Measurements from ENCODE around the gene IGFBP7. TPM values are rescaled to one million over a fixed set of nuclear protein-coding genes. Genes with fewer than 3 reads are reported as not detected.

The IGFBP7 gene
- total and polyA plus RNA-seq, 12 donors, result 98.9 to 1,971 (median 554) TPM

GRCh38 chr4:57074744-57075143, 35.4 kb downstream of the IGFBP7 start:
- DNase-seq, result no peak
- intact Hi-C loops (cut with DNase I), result no loop called here
- no peaks in the 10 kb centered on the region for H3K9me3 ChIP-seq (replicated peaks in 1 of 3)
- peak overlapping the region in 2 of 5 donors; percentile 27 to 32 for H3K27ac ChIP-seq
- no peak overlapping the region for H3K4me3 ChIP-seq
- WGBS, 4 donors, result 12 to 28% (median 23%) methylated on average over 4 of the region's 4 CpGs
- H3K27me3 ChIP-seq, result no peaks in the 10 kb centered on the region
- peaks cover 0 to 9% of the 10 kb centered on the region in 2 donors for H3K4me1 ChIP-seq (replicated peaks in 1 of 2)
- no peaks in the 10 kb centered on the region for H3K36me3 ChIP-seq (replicated peaks in 1 of 2)
- TF ChIP-seq CTCF (IDR thresholded peaks at IDR 0.05) (no peak), POLR2A (IDR thresholded peaks at IDR 0.05) (no peak)

GRCh38 chr4:57073559-57073958, 36.6 kb downstream of the IGFBP7 start:
- H3K4me1 ChIP-seq (replicated peaks in 1 of 2), result peaks cover 0 to 9% of the 10 kb centered on the region in 2 donors
- intact Hi-C loops (cut with DNase I), result no loop called here
- WGBS, 4 donors, result 72 to 79% (median 78%) methylated on average over 5 of the region's 5 CpGs

GRCh38 chr4:57071326-57071725, 38.9 kb downstream of the IGFBP7 start:
- H3K27me3 ChIP-seq, result no peaks in the 10 kb centered on the region
- peak in 4 of 7 donors; percentile 15 to 70 (median 23) for DNase-seq
- peaks cover 0 to 9% of the 10 kb centered on the region in 2 donors for H3K4me1 ChIP-seq (replicated peaks in 1 of 2)
- no peaks in the 10 kb centered on the region for H3K9me3 ChIP-seq (replicated peaks in 1 of 3)
- whole genome bisulfite sequencing, 4 donors, result 41 to 80% (median 64%) methylated on average over 1 to 2 of the region's 2 CpGs
- TF ChIP-seq CTCF (IDR thresholded peaks at IDR 0.05), result no peak
- TF ChIP-seq POLR2A (IDR thresholded peaks at IDR 0.05), result no peak
- no peak overlapping the region for H3K4me3 ChIP-seq
- H3K27ac ChIP-seq, result peak overlapping the region in 2 of 5 donors; percentile 44 to 51
- H3K36me3 ChIP-seq (replicated peaks in 1 of 2), result no peaks in the 10 kb centered on the region
- intact Hi-C loops (cut with DNase I), result no loop called here

More at GRCh38 chr4:57073559-57073958, 36.6 kb downstream of the IGFBP7 start:
- no peaks in the 10 kb centered on the region for H3K27me3 ChIP-seq
- H3K27ac ChIP-seq, result no peak overlapping the region
- no peaks in the 10 kb centered on the region for H3K9me3 ChIP-seq (replicated peaks in 1 of 3)
- DNase-seq, result no peak
- H3K36me3 ChIP-seq (replicated peaks in 1 of 2), result no peaks in the 10 kb centered on the region
- no peak overlapping the region for H3K4me3 ChIP-seq
- TF ChIP-seq POLR2A (IDR thresholded peaks at IDR 0.05) (no peak), CTCF (IDR thresholded peaks at IDR 0.05) (no peak)

GRCh38 chr4:57070461-57070860, 39.7 kb downstream of the IGFBP7 start:
- H3K4me1 ChIP-seq (replicated peaks in 1 of 2), result peaks cover 0 to 9% of the 10 kb centered on the region in 2 donors
- DNase-seq, result no peak
- no peaks in the 10 kb centered on the region for H3K9me3 ChIP-seq (replicated peaks in 1 of 3)
- TF ChIP-seq POLR2A (IDR thresholded peaks at IDR 0.05) (no peak), CTCF (IDR thresholded peaks at IDR 0.05) (no peak)
- H3K27me3 ChIP-seq, result no peaks in the 10 kb centered on the region
- no peaks in the 10 kb centered on the region for H3K36me3 ChIP-seq (replicated peaks in 1 of 2)
- peak overlapping the region in 1 of 5 donors; percentile 51 for H3K27ac ChIP-seq
- 68 to 83% (median 77%) methylated on average over 2 of the region's 2 CpGs for WGBS, 4 donors
- H3K4me3 ChIP-seq, result no peak overlapping the region
- intact Hi-C loops (cut with DNase I), result no loop called here

Measured in adrenal gland (tissue), 12 donors.